Right ventricle myocardium inferior (tissue), 1 donor: ENCODE results near the gene WDR7. TPM values are rescaled to one million over a fixed set of nuclear protein-coding genes. Genes with fewer than 3 reads are reported as not detected.

Experiments used
- ATAC-seq: fragments of 200-7000 bp; cut with Tn5 transposase; one replicate; pipeline ENCODE4 v1.9.1; 2020; ENCODE audit warnings: mild to moderate bottlenecking, moderate library complexity
- DNase-seq: peaks from one replicate; pipeline ENCODE4 v3.0.0; 2021; ENCODE audit errors: missing footprints
- intact Hi-C: fragments of 100-400 bp; cut with DNase I; formaldehyde crosslinking; loops from one replicate; pipeline ENCODE4 v1.11.0; 2022
- total RNA-seq: library from RNA; stranded (reverse); fragmentation: NEBNext Ultra II Directional; extraction: Animal tissue kit (Norgen Biotek cat#: 25700); gene quantifications from one replicate; pipeline ENCODE4 v1.2.1, GENCODE V29; 2021
- donor health status: DM: no; HTN: yes; CAD: no; lungs with severe emphysema.

The WDR7 gene
- total RNA-seq, 1 donor from 2014 or later, result 21.8 TPM

GRCh38 chr18:56756966-56757365 lies 105.8 kb downstream of the WDR7 start:
- DNase-seq, result no peak
- peak; percentile 56 for ATAC-seq
- intact Hi-C loops, result no loop called here

- intact Hi-C loops, result no loop called here
- no peak for ATAC-seq
- DNase-seq, result no peak
These were observed 118.9 kb downstream of the WDR7 start for GRCh38 chr18:56770097-56770496.

GRCh38 chr18:56770873-56771272 lies 119.7 kb downstream of the WDR7 start:
- DNase-seq, result no peak
- intact Hi-C loops, result no loop called here
- ATAC-seq, result no peak

GRCh38 chr18:56775701-56776100 lies 124.5 kb downstream of the WDR7 start:
- intact Hi-C loops, result no loop called here
- DNase-seq (no peak), ATAC-seq (no peak)

- intact Hi-C loops, result no loop called here
- ATAC-seq (no peak), DNase-seq (no peak)
These were observed 136.2 kb downstream of the WDR7 start for GRCh38 chr18:56787390-56787789.

- no peak for DNase-seq
- intact Hi-C loops, result no loop called here
- no peak for ATAC-seq
These were observed 138.1 kb downstream of the WDR7 start for GRCh38 chr18:56789004-56789888.

- DNase-seq (no peak), ATAC-seq (no peak)
- intact Hi-C loops, result no loop called here
These were observed 138.7 kb downstream of the WDR7 start for GRCh38 chr18:56789889-56790180.

GRCh38 chr18:56795381-56795780 lies 144.2 kb downstream of the WDR7 start:
- ATAC-seq (no peak), DNase-seq (no peak)
- intact Hi-C loops, result no loop called here

- no peak for ATAC-seq
- DNase-seq, result no peak
- intact Hi-C loops, result no loop called here
These were observed 148.6 kb downstream of the WDR7 start for GRCh38 chr18:56799756-56800155.

- intact Hi-C loops, result no loop called here
- DNase-seq (no peak), ATAC-seq (no peak)
These were observed 151.9 kb downstream of the WDR7 start for GRCh38 chr18:56803051-56803450.

GRCh38 chr18:56804395-56804794 lies 153.2 kb downstream of the WDR7 start:
- ATAC-seq (no peak), DNase-seq (no peak)
- intact Hi-C loops, result no loop called here

GRCh38 chr18:56807901-56808300 lies 156.7 kb downstream of the WDR7 start:
- intact Hi-C loops, result no loop called here
- ATAC-seq (no peak), DNase-seq (no peak)

- ATAC-seq (no peak), DNase-seq (no peak)
- intact Hi-C loops, result no loop called here
These were observed 161.5 kb downstream of the WDR7 start for GRCh38 chr18:56812674-56813073.

- DNase-seq (no peak), ATAC-seq (no peak)
- intact Hi-C loops, result no loop called here
These were observed 164.8 kb downstream of the WDR7 start for GRCh38 chr18:56815926-56816325.

GRCh38 chr18:56823986-56824565 lies 172.9 kb downstream of the WDR7 start:
- DNase-seq (no peak), ATAC-seq (no peak)
- intact Hi-C loops, result no loop called here

GRCh38 chr18:56825321-56825720 lies 174.2 kb downstream of the WDR7 start:
- ATAC-seq (no peak), DNase-seq (no peak)
- intact Hi-C loops, result no loop called here

GRCh38 chr18:56825878-56826277 lies 174.7 kb downstream of the WDR7 start:
- ATAC-seq, result no peak
- intact Hi-C loops, result no loop called here
- DNase-seq, result no peak

- ATAC-seq (no peak), DNase-seq (no peak)
- intact Hi-C loops, result no loop called here
These were observed 180.8 kb downstream of the WDR7 start for GRCh38 chr18:56831988-56832387.

GRCh38 chr18:56835331-56835730 lies 184.2 kb downstream of the WDR7 start:
- DNase-seq, result no peak
- ATAC-seq, result no peak
- intact Hi-C loops, result no loop called here

- intact Hi-C loops, result no loop called here
- no peak for ATAC-seq
These were observed 185.0 kb downstream of the WDR7 start for GRCh38 chr18:56836173-56836572.

GRCh38 chr18:56841836-56842235 lies 190.7 kb downstream of the WDR7 start:
- intact Hi-C loops, result no loop called here
- DNase-seq (no peak), ATAC-seq (no peak)

More at GRCh38 chr18:56836173-56836572, 185.0 kb downstream of the WDR7 start:
- no peak for DNase-seq
